Tibial artery (tissue), 4 donors: ENCODE measurements around the gene NEK4.

Source experiments
- DNase-seq, 2 donors: peaks; one replicate each; pipeline ENCODE4 v3.0.0-alpha.2; 2019
- H3K27ac ChIP-seq, 2 donors: fragments of 200-600 bp; sonication (generic) in 1 of 2; 1 replicate in 1 of 2; 2 replicates in 1 of 2; pipeline ENCODE4 v1.5.1; 2018 to 2019; ENCODE audit warnings: mild to moderate bottlenecking in 1 of 2
- H3K27me3 ChIP-seq, 2 donors: fragments of 200-600 bp; sonication (generic) in 1 of 2; one replicate each; pipeline versions ENCODE4 v1.5.1 to v1.6.0; 2016 to 2019
- H3K36me3 ChIP-seq, 3 donors: fragments of 200-600 bp; sonication (generic) in 2 of 3; one replicate each; pipeline ENCODE4 v1.5.1; 2016 to 2019; ENCODE audit warnings: mild to moderate bottlenecking in 2 of 3
- H3K4me1 ChIP-seq, 4 donors: fragments of 200-600 bp; sonication (generic) in 2 of 4; 1 replicate in 3 of 4; 2 replicates in 1 of 4; pipeline ENCODE4 v1.5.1; 2016 to 2019
- H3K4me3 ChIP-seq, 2 donors: fragments of 200-600 bp; sonication (generic) in 1 of 2; 1 replicate in 1 of 2; 2 replicates in 1 of 2; pipeline ENCODE4 v1.5.1; 2018 to 2019; ENCODE audit warnings: mild to moderate bottlenecking in 2 of 2
- H3K9me3 ChIP-seq, 3 donors: fragments of 200-600 bp; sonication (generic) in 1 of 3; one replicate each; pipeline ENCODE4 v1.5.1; 2016 to 2019
- intact Hi-C: fragments of 100-400 bp; cut with DNase I; formaldehyde crosslinking; loops from one replicate; pipeline ENCODE4 v1.15.0; 2023; ENCODE audit warnings: low total_unique reads
- TF ChIP-seq, protein P1 (sequence below), 2 experiments: fragments of 200-600 bp in 1 of 2; fragments of 450-650 bp in 1 of 2; IDR thresholded peaks; one replicate each; pipeline ENCODE4 v1.5.1; 2017 to 2019; ENCODE audit warnings: antibody characterized with exemption in 2 of 2, mild to moderate bottlenecking in 1 of 2, moderate library complexity in 1 of 2

NEK4 gene

DNA sequence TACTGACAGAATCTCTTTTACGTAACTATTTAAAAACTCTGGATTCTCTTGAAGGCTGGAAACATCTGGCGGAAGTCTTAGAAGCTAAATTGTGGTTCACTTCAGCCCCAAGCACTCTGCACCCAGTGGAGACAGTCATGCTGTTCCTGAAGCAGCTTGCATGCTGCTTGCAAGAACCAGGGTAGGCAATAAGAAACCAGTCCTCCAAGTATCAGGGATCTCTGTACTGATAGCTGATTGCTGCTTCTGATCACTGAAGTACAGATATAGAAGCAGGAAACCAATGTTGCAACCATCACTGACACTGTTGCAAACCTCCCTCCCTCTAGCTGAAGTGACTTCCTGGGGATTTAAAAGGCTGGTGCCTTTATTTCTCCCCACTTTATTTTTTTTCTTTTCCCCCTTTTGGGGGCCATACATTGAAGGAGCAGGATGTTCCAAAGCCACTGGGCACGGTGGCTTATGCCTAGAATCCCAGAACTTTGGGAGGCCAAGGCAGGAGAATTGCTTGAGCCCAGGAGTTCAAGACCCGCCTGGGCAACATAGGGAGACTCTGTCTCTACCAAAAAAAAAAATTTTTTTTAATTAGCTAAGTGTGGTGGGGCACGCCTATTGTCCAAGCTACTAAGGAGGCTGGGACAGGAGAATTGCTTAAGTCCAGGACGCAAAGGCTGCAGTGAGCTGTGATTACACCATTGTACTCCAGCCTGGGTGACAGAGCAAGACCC, 49.6 kb downstream of the NEK4 start:
- H3K9me3 ChIP-seq, result no peaks in the 10 kb centered on the region
- no peak overlapping the region for H3K27ac ChIP-seq
- no peaks in the 10 kb centered on the region for H3K4me1 ChIP-seq
- no peaks in the 10 kb centered on the region for H3K27me3 ChIP-seq
- no peak overlapping the region for H3K4me3 ChIP-seq
- H3K36me3 ChIP-seq, result peaks cover 18 to 31% (median 25%) of the 10 kb centered on the region in 3 donors
- TF ChIP-seq, protein P1, sequence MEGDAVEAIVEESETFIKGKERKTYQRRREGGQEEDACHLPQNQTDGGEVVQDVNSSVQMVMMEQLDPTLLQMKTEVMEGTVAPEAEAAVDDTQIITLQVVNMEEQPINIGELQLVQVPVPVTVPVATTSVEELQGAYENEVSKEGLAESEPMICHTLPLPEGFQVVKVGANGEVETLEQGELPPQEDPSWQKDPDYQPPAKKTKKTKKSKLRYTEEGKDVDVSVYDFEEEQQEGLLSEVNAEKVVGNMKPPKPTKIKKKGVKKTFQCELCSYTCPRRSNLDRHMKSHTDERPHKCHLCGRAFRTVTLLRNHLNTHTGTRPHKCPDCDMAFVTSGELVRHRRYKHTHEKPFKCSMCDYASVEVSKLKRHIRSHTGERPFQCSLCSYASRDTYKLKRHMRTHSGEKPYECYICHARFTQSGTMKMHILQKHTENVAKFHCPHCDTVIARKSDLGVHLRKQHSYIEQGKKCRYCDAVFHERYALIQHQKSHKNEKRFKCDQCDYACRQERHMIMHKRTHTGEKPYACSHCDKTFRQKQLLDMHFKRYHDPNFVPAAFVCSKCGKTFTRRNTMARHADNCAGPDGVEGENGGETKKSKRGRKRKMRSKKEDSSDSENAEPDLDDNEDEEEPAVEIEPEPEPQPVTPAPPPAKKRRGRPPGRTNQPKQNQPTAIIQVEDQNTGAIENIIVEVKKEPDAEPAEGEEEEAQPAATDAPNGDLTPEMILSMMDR (IDR thresholded peaks at IDR 0.05), result no peak
- DNase-seq, result no peak
- intact Hi-C loops, result no loop called here

DNA sequence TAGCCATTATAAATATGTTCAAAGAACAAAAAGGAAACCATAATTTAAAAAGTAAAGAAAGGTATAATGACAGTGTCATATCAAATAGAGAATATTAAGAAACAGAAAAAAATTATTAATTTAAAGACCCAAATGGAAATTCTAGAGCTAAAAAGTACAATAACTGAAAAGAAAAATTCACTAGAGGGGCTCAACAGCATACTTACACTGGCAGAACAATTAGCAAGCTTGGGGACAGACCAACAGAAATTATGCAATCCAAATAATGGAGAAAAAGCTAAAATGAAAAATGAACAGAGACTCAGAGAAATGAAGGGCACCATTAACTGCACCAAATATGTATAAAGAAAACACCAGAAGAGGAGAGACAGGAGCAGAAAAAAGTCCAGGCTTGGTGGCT, 51.1 kb downstream of the NEK4 start:
- H3K27me3 ChIP-seq, result no peaks in the 10 kb centered on the region
- H3K4me1 ChIP-seq, result peaks cover 0 to under 1% (median 0%) of the 10 kb centered on the region in 4 donors
- intact Hi-C loops, result no loop called here
- no peaks in the 10 kb centered on the region for H3K9me3 ChIP-seq
- no peak for DNase-seq
- H3K36me3 ChIP-seq, result peaks cover 18 to 36% (median 25%) of the 10 kb centered on the region in 3 donors
- H3K27ac ChIP-seq, result no peak overlapping the region
- TF ChIP-seq, protein P1 (IDR thresholded peaks at IDR 0.05), result no peak
- no peak overlapping the region for H3K4me3 ChIP-seq

DNA sequence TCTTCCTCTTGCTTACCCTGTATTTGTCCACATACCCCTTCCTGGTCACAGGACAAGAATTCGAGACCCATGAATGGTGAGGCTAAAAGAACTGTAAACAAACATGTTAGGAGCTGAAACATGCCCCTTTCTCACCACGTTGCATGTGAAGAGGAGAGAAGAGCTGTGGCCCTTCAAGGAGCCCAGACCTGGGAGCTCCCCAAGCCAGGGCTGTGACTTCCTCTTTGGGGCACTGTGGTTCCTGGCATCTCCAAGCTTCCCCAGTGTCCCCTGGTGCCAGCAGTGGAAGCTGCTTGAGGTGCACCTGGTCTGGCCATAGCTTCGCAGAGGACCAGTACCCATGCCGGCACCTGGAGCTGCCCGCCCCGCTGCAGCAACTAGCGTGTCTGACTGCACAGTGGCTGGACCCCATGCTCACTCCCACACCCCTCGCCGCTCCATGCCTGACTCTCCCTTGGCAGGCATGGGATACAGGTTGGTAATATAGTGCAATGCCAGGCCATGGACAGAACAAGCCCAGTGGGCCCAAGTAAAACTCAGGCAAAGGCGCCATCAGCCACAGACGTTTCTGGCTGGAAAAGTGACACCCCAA, 54.9 kb downstream of the NEK4 start:
- TF ChIP-seq, protein P1 (IDR thresholded peaks at IDR 0.05), result no peak
- Histone ChIP-seq H3K36me3 (peaks cover 19 to 28% (median 25%) of the 10 kb centered on the region in 3 donors), H3K9me3 (no peaks in the 10 kb centered on the region), H3K4me3 (no peak overlapping the region), H3K27me3 (no peaks in the 10 kb centered on the region), H3K4me1 (peaks cover 0 to 3% (median 0%) of the 10 kb centered on the region in 4 donors), H3K27ac (no peak overlapping the region)
- DNase-seq, result no peak
- intact Hi-C loops, result no loop called here

DNA sequence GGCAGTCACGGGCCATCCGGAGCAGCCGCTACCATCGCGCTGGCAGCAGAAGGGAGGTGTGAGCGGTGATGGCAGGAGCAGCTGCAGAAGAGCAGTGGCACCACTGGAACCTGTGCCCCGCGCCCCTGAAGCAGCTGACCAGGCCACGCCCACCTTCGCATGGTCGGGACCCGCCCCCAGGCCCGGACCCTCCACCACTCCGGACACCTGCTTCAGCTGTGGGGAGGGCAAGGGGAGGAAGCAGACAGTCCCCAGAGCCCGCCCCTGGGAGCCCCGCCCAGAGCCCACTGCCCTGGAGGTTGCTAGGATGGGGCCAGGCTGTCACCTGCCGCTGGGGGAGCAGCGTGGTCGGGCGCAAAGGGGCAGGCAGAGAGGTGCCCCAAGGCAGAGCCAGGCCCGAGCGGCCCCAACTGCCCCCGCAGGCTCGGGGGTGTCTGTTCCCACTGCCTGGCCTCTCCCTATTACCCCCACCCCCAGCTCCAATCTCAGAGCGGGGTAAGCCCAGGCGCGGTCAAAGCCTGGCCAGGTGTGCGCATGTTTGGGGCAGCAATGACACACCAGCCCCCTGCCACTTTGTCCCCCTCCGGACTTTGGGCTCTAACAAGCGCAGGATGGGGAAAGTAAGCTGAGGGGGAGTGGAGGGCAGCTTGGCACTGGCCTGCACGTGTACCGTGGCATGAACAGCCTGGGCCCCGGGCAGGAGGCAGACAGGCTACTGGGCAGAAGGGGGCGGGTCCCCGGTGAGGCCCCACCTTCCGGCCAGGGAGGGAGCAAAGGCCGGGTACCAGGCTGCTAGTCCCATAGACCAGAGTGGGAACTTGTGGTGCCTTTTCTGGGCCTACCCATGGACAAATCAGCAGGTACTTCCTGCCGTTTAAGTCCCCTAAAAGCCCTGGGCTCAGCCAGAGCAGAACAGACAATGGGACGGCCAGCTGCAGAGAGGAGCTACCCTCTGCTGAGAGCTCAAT, 56.1 kb downstream of the NEK4 start:
- Histone ChIP-seq H3K9me3 (no peaks in the 10 kb centered on the region), H3K4me1 (peaks cover 0 to 3% (median 0%) of the 10 kb centered on the region in 4 donors), H3K36me3 (peaks cover 15 to 31% (median 15%) of the 10 kb centered on the region in 3 donors), H3K27ac (no peak overlapping the region), H3K4me3 (no peak overlapping the region), H3K27me3 (no peaks in the 10 kb centered on the region)
- TF ChIP-seq, protein P1 (IDR thresholded peaks at IDR 0.05), result no peak
- no peak for DNase-seq
- intact Hi-C loops, result no loop called here
